ENCODE results near the gene GTSF1L. TPM values are rescaled to one million over a fixed set of nuclear protein-coding genes. Genes with fewer than 3 reads are reported as not detected.

GTSF1L gene
- total RNA-seq, 1 experiment from 2014 or later, result not detected

- H3F3A ChIP-seq (ENCODE audit: insufficient read depth, low read depth), result 0 out of 2 replicates have a peak, but pooled peaks cover 4% of the 10 kb centered on the region
- ChIA-PET POLR2A (ENCODE audit: unreplicated experiment) (no interaction called here), CTCF (no interaction called here)
- H3K36me3 ChIP-seq (ENCODE audit: low read depth), result no peaks in the 10 kb centered on the region
- no peaks in the 10 kb centered on the region for H4K20me1 ChIP-seq (ENCODE audit: insufficient read depth)
- TF ChIP-seq CTCF (conservative IDR thresholded peaks at IDR 0.05), result no peak
- TF ChIP-seq EZH2 (IDR thresholded peaks at IDR 0.05; ENCODE audit: low read depth), result no peak
- H3K4me1 ChIP-seq (replicated peaks; ENCODE audit: insufficient read depth), result peaks cover 5% of the 10 kb centered on the region; the same call in 1 of the 2 replicates
- H3K79me2 ChIP-seq (ENCODE audit: low read depth), result no peaks in the 10 kb centered on the region
- H3K9me3 ChIP-seq (ENCODE audit: insufficient read depth, low read depth), result no peaks in the 10 kb centered on the region
- no peak overlapping the region for H3K4me3 ChIP-seq
- H3K27me3 ChIP-seq (ENCODE audit: insufficient read depth, low read depth), result no peaks in the 10 kb centered on the region
- intact Hi-C loops (cut with micrococcal nuclease; ENCODE audit: unreplicated experiment), result no loop called here
- no peaks in the 10 kb centered on the region for H3K9me2 ChIP-seq (ENCODE audit: insufficient read depth)
- no TSS peak for BruUV-seq (replicated peaks)
- H3K27ac ChIP-seq, result no peak overlapping the region
- H2AFZ ChIP-seq, result no peak overlapping the region
- no peak for DNase-seq
- no peak overlapping the region for H3K4me2 ChIP-seq
Observed at GRCh38 chr20:43766385-43766784, 39.6 kb upstream of the GTSF1L start.

- Histone ChIP-seq H3K79me2 (ENCODE audit: low read depth) (no peaks in the 10 kb centered on the region), H3K36me3 (ENCODE audit: low read depth) (no peaks in the 10 kb centered on the region), H2AFZ (no peak overlapping the region), H3K27ac (no peak overlapping the region), H3K27me3 (ENCODE audit: insufficient read depth, low read depth) (no peaks in the 10 kb centered on the region), H3K9me2 (ENCODE audit: insufficient read depth) (no peaks in the 10 kb centered on the region), H3F3A (ENCODE audit: insufficient read depth, low read depth) (0 out of 2 replicates have a peak, but pooled peaks cover 4% of the 10 kb centered on the region), H3K4me2 (no peak overlapping the region), H3K4me3 (no peak overlapping the region), H4K20me1 (ENCODE audit: insufficient read depth) (no peaks in the 10 kb centered on the region), H3K4me1 (replicated peaks; ENCODE audit: insufficient read depth) (peaks cover 5% of the 10 kb centered on the region; the same call in 1 of the 2 replicates), H3K9me3 (ENCODE audit: insufficient read depth, low read depth) (no peaks in the 10 kb centered on the region)
- TF ChIP-seq CTCF (conservative IDR thresholded peaks at IDR 0.05), result no peak
- no peak for TF ChIP-seq EZH2 (IDR thresholded peaks at IDR 0.05; ENCODE audit: low read depth)
- BruUV-seq (replicated peaks), result no TSS peak
- ChIA-PET POLR2A (ENCODE audit: unreplicated experiment) (no interaction called here), CTCF (no interaction called here)
- intact Hi-C loops (cut with micrococcal nuclease; ENCODE audit: unreplicated experiment), result no loop called here
- DNase-seq, result no peak
Observed at GRCh38 chr20:43765916-43766315, 39.1 kb upstream of the GTSF1L start.

GRCh38 chr20:43762911-43763310 lies 36.1 kb upstream of the GTSF1L start:
- ChIA-PET CTCF (no interaction called here), POLR2A (ENCODE audit: unreplicated experiment) (interaction anchor here (0.6 kb wide), 1 partner anchor 17 kb away, joined by 15 read pairs; no protein-coding TSS in a partner anchor)
- Histone ChIP-seq H3K9me3 (ENCODE audit: insufficient read depth, low read depth) (no peaks in the 10 kb centered on the region), H3K4me3 (no peak overlapping the region), H3K4me1 (replicated peaks; ENCODE audit: insufficient read depth) (peaks cover 1% of the 10 kb centered on the region; the same call in 1 of the 2 replicates), H3F3A (ENCODE audit: insufficient read depth, low read depth) (0 out of 2 replicates have a peak, but pooled peaks cover 3% of the 10 kb centered on the region), H4K20me1 (ENCODE audit: insufficient read depth) (no peaks in the 10 kb centered on the region), H3K36me3 (ENCODE audit: low read depth) (no peaks in the 10 kb centered on the region), H3K79me2 (ENCODE audit: low read depth) (no peaks in the 10 kb centered on the region), H3K27ac (no peak overlapping the region), H3K9me2 (ENCODE audit: insufficient read depth) (no peaks in the 10 kb centered on the region), H3K4me2 (no peak overlapping the region), H2AFZ (no peak overlapping the region), H3K27me3 (ENCODE audit: insufficient read depth, low read depth) (no peaks in the 10 kb centered on the region)
- intact Hi-C loops (cut with micrococcal nuclease; ENCODE audit: unreplicated experiment), result no loop called here
- no TSS peak for BruUV-seq (replicated peaks)
- no peak for DNase-seq
- no peak for TF ChIP-seq EZH2 (IDR thresholded peaks at IDR 0.05; ENCODE audit: low read depth)
- no peak for TF ChIP-seq CTCF (conservative IDR thresholded peaks at IDR 0.05)
